ENCODE data around the gene RHBDD1.

The RHBDD1 gene

GRCh38 chr2:226981791-226982326 is 146.0 kb downstream of the RHBDD1 start:
- H3K4me3 ChIP-seq (ENCODE audit: low read length) = no peak overlapping the region
- peaks cover 28% of the 10 kb centered on the region for H3K4me1 ChIP-seq (ENCODE audit: control insufficient read depth, low read length)
- no peaks in the 10 kb centered on the region for H3K9me3 ChIP-seq (ENCODE audit: control insufficient read depth, insufficient read depth, low read length)
- H3K36me3 ChIP-seq (ENCODE audit: control insufficient read depth, low read length) = no peaks in the 10 kb centered on the region
- no peak overlapping the region for H3K27ac ChIP-seq (ENCODE audit: low read depth, low read length)
- H3K4me2 ChIP-seq (ENCODE audit: low read length) = no peak overlapping the region
- H3K79me2 ChIP-seq (ENCODE audit: control insufficient read depth, low read length) = 0 out of 2 replicates have a peak, but pooled peaks cover 4% of the 10 kb centered on the region
- no peaks in the 10 kb centered on the region for H3F3A ChIP-seq (ENCODE audit: control insufficient read depth, insufficient read depth)
- no peaks in the 10 kb centered on the region for H3K9me2 ChIP-seq (replicated peaks; ENCODE audit: control insufficient read depth, low read length)
- TF ChIP-seq CTCF (IDR thresholded peaks at IDR 0.05; ENCODE audit: low read depth, low read length, poor library complexity, severe bottlenecking) = no peak
- TF ChIP-seq EZH2phosphoT487 (IDR thresholded peaks at IDR 0.05; ENCODE audit: borderline replicate concordance, low read length) = no peak
- H4K20me1 ChIP-seq (ENCODE audit: control insufficient read depth, insufficient read depth, low read depth, low read length) = no peaks in the 10 kb centered on the region
- H3K27me3 ChIP-seq (ENCODE audit: control insufficient read depth, low read length) = no peaks in the 10 kb centered on the region

GRCh38 chr2:226983895-226984749 is 148.3 kb downstream of the RHBDD1 start:
- H3F3A ChIP-seq (ENCODE audit: control insufficient read depth, insufficient read depth) = no peaks in the 10 kb centered on the region
- peak overlapping the region; percentile 54 for H3K4me2 ChIP-seq (ENCODE audit: low read length)
- no peaks in the 10 kb centered on the region for H4K20me1 ChIP-seq (ENCODE audit: control insufficient read depth, insufficient read depth, low read depth, low read length)
- H3K4me1 ChIP-seq (ENCODE audit: control insufficient read depth, low read length) = peaks cover 23% of the 10 kb centered on the region
- H3K9me3 ChIP-seq (ENCODE audit: control insufficient read depth, insufficient read depth, low read length) = no peaks in the 10 kb centered on the region
- H3K36me3 ChIP-seq (ENCODE audit: control insufficient read depth, low read length) = no peaks in the 10 kb centered on the region
- H3K27ac ChIP-seq (ENCODE audit: low read depth, low read length) = peak overlapping the region; percentile 41; the same call in 1 of the 2 replicates
- peak overlapping the region; percentile 30 for H3K4me3 ChIP-seq (ENCODE audit: low read length)
- H3K27me3 ChIP-seq (ENCODE audit: control insufficient read depth, low read length) = no peaks in the 10 kb centered on the region
- 0 out of 2 replicates have a peak, but pooled peaks cover 4% of the 10 kb centered on the region for H3K79me2 ChIP-seq (ENCODE audit: control insufficient read depth, low read length)
- H3K9me2 ChIP-seq (replicated peaks; ENCODE audit: control insufficient read depth, low read length) = no peaks in the 10 kb centered on the region
- TF ChIP-seq EZH2phosphoT487 (IDR thresholded peaks at IDR 0.05; ENCODE audit: borderline replicate concordance, low read length) = no peak
- no peak for TF ChIP-seq CTCF (IDR thresholded peaks at IDR 0.05; ENCODE audit: low read depth, low read length, poor library complexity, severe bottlenecking)

- Histone ChIP-seq H3K79me2 (ENCODE audit: control insufficient read depth, low read length) (0 out of 2 replicates have a peak, but pooled peaks cover 4% of the 10 kb centered on the region), H3F3A (ENCODE audit: control insufficient read depth, insufficient read depth) (no peaks in the 10 kb centered on the region), H3K27ac (ENCODE audit: low read depth, low read length) (peak overlapping the region; percentile 41; the same call in 1 of the 2 replicates), H3K4me2 (ENCODE audit: low read length) (peak overlapping the region; percentile 54), H3K9me2 (replicated peaks; ENCODE audit: control insufficient read depth, low read length) (no peaks in the 10 kb centered on the region), H3K4me3 (ENCODE audit: low read length) (peak overlapping the region; percentile 30), H3K9me3 (ENCODE audit: control insufficient read depth, insufficient read depth, low read length) (no peaks in the 10 kb centered on the region), H4K20me1 (ENCODE audit: control insufficient read depth, insufficient read depth, low read depth, low read length) (no peaks in the 10 kb centered on the region), H3K27me3 (ENCODE audit: control insufficient read depth, low read length) (no peaks in the 10 kb centered on the region), H3K4me1 (ENCODE audit: control insufficient read depth, low read length) (peaks cover 23% of the 10 kb centered on the region), H3K36me3 (ENCODE audit: control insufficient read depth, low read length) (no peaks in the 10 kb centered on the region)
- TF ChIP-seq CTCF (IDR thresholded peaks at IDR 0.05; ENCODE audit: low read depth, low read length, poor library complexity, severe bottlenecking) (peak; percentile 70), EZH2phosphoT487 (IDR thresholded peaks at IDR 0.05; ENCODE audit: borderline replicate concordance, low read length) (no peak)
These were observed 149.1 kb downstream of the RHBDD1 start for GRCh38 chr2:226984750-226985582.
